GM10248 (cell line): Measurements from ENCODE around the gene NT5C.

Source experiments
- CTCF ChIA-PET: fragments of 300-600 bp; sonication (Branson Sonifier 250); formaldehyde crosslinking; extraction: SDS; loops from one replicate; lab custom pipeline; 2021; ENCODE audit warnings: antibody characterized with exemption; lab: Yijun Ruan, JAX
- POLR2A ChIA-PET: fragments of 350-650 bp; sonication (Branson Sonifier 250); formaldehyde crosslinking; extraction: SDS; loops from one replicate; lab custom pipeline; 2020; ENCODE audit warnings: antibody characterized with exemption; lab: Yijun Ruan, JAX
- DNase-seq: peaks from one replicate; pipeline ENCODE4 v3.0.0; 2012; ENCODE audit errors: extremely low spot score
- CTCF ChIP-seq: IDR thresholded peaks from 2 replicates; pipeline ENCODE4 v1.5.1; 2012; ENCODE audit warnings: mild to moderate bottlenecking, low read depth; ENCODE audit errors: extremely low read depth, missing control alignments, control extremely low read depth

The NT5C gene

GRCh38 chr17:75154195-75155106 lies 22.9 kb upstream of the NT5C start, which contains the start of gene JPT1:
JPT1 (minus strand) TSS chr17:75154512; CDS start chr17:75154397, 115 bp downstream.
- TF ChIP-seq CTCF, result no peak
- peak; percentile 99 for DNase-seq
- CTCF ChIA-PET, result interaction anchor here (1.0 to 1.6 kb wide), 5 partner anchors 9 to 47 kb away, joined by 3 to 7 read pairs (median 6); partner anchors contain the start of gene NT5C
- POLR2A ChIA-PET, result interaction anchor here (0.5 to 1.5 kb wide), 17 partner anchors 10 to 362 kb away, joined by 3 to 20 read pairs (median 4); partner anchors contain the start of genes ARMC7, MIF4GD, MRPL58 and NT5C

GRCh38 chr17:75153780-75154194 lies 22.2 kb upstream of the NT5C start:
- ChIA-PET POLR2A (interaction anchor here (1.0 to 1.5 kb wide), 11 partner anchors 9 to 363 kb away, joined by 3 to 20 read pairs (median 4); partner anchors contain the start of genes ARMC7, MIF4GD, MRPL58 and NT5C), CTCF (interaction anchor here (1.5 kb wide), 1 partner anchor 23 kb away, joined by 6 read pairs; the partner anchor contains the start of gene NT5C)
- no peak for TF ChIP-seq CTCF
- DNase-seq, result peak; percentile 19

- CTCF ChIA-PET, result no interaction called here
- peak; percentile 54 for DNase-seq
- POLR2A ChIA-PET, result interaction anchor here (0.5 kb wide), 2 partner anchors 20 to 112 kb away, joined by 3 read pairs; no protein-coding TSS in a partner anchor
- no peak for TF ChIP-seq CTCF
These were observed 21.6 kb upstream of the NT5C start for GRCh38 chr17:75152922-75153779.

- CTCF ChIA-PET, result no interaction called here
These were observed 21.0 kb upstream of the NT5C start for GRCh38 chr17:75152523-75152921.

GRCh38 chr17:75151930-75152329 lies 20.4 kb upstream of the NT5C start:
- TF ChIP-seq CTCF, result no peak
- CTCF ChIA-PET, result interaction anchor here (1.6 to 1.8 kb wide), 2 partner anchors 20 to 36 kb away, joined by 4 to 5 read pairs; no protein-coding TSS in a partner anchor
- POLR2A ChIA-PET, result interaction anchor here (0.9 to 1.0 kb wide), 2 partner anchors 139 to 191 kb away, joined by 4 read pairs; partner anchors contain the start of gene MRPL58

More at GRCh38 chr17:75152523-75152921, 21.0 kb upstream of the NT5C start:
- DNase-seq, result no peak
- no peak for TF ChIP-seq CTCF
- POLR2A ChIA-PET, result no interaction called here

More at GRCh38 chr17:75151930-75152329, 20.4 kb upstream of the NT5C start:
- DNase-seq, result no peak
